Stimulated activated naive B cell treated with anti-CD40 and anti-IgM and Interleukin-4, amounts not matched to agents 10 μg/mL and 1 μg/mL and 100 μg/mL, for 72 hours (primary cell): ENCODE data around the gene PBX3.

Experiments used
- ATAC-seq, 2 donors: fragments of 150-1000 bp; cut with Tn5 transposase; replicated peaks; 2 replicates each; pipeline ENCODE4 v1.10.0; 2021; ENCODE audit warnings: moderate library complexity in 1 of 2
- DNase-seq: peaks from one replicate; pipeline ENCODE4 v3.0.0; 2021
- H3K27ac Mint-ChIP-seq: one replicate; pipeline ENCODE4 v1.8.0; 2022; ENCODE audit warnings: mild to moderate bottlenecking, mixed read lengths
- H3K27me3 Mint-ChIP-seq, 2 donors: one replicate each; pipeline ENCODE4 v1.8.0; 2022; ENCODE audit warnings: mixed read lengths in 2 of 2
- H3K36me3 Mint-ChIP-seq, 2 donors: one replicate each; pipeline ENCODE4 v1.8.0; 2022; ENCODE audit warnings: mixed read lengths in 2 of 2, mild to moderate bottlenecking in 1 of 2
- H3K4me1 Mint-ChIP-seq, 2 donors: one replicate each; pipeline ENCODE4 v1.8.0; 2022; ENCODE audit warnings: mixed read lengths in 2 of 2, mild to moderate bottlenecking in 1 of 2
- H3K4me3 Mint-ChIP-seq, 2 donors: one replicate each; pipeline ENCODE4 v1.8.0; 2022; ENCODE audit warnings: mild to moderate bottlenecking in 2 of 2, mixed read lengths in 2 of 2, moderate library complexity in 1 of 2
- H3K9me3 Mint-ChIP-seq, 2 donors: one replicate each; pipeline ENCODE4 v1.8.0; 2022; ENCODE audit warnings: mixed read lengths in 2 of 2, mild to moderate bottlenecking in 1 of 2

The PBX3 gene

GRCh38 chr9:125831054-125831453, 83.9 kb downstream of the PBX3 start:
- Mint-ChIP-seq H3K4me3 (peak overlapping the region in 1 of 2 donors; percentile 49), H3K27ac (peak overlapping the region; percentile 1), H3K36me3 (peaks cover 5 to 9% of the 10 kb centered on the region in 2 donors), H3K27me3 (no peaks in the 10 kb centered on the region), H3K9me3 (no peaks in the 10 kb centered on the region), H3K4me1 (peaks cover 10 to 14% of the 10 kb centered on the region in 2 donors)
- DNase-seq (no peak), ATAC-seq (no peak)

- no peak overlapping the region for H3K4me3 Mint-ChIP-seq
- H3K27me3 Mint-ChIP-seq, result no peaks in the 10 kb centered on the region
- peaks cover 5 to 12% of the 10 kb centered on the region in 2 donors for H3K36me3 Mint-ChIP-seq
- no peaks in the 10 kb centered on the region for H3K9me3 Mint-ChIP-seq
- peaks cover 12 to 20% of the 10 kb centered on the region in 2 donors for H3K4me1 Mint-ChIP-seq
- no peak for ATAC-seq
- DNase-seq, result no peak
- no peak overlapping the region for H3K27ac Mint-ChIP-seq
These were observed 84.4 kb downstream of the PBX3 start for GRCh38 chr9:125831616-125832015.

- peaks cover 5 to 12% of the 10 kb centered on the region in 2 donors for H3K36me3 Mint-ChIP-seq
- no peak for DNase-seq
- H3K4me3 Mint-ChIP-seq, result no peak overlapping the region
- no peaks in the 10 kb centered on the region for H3K9me3 Mint-ChIP-seq
- no peaks in the 10 kb centered on the region for H3K27me3 Mint-ChIP-seq
- no peak overlapping the region for H3K27ac Mint-ChIP-seq
- H3K4me1 Mint-ChIP-seq, result peaks cover 23 to 46% of the 10 kb centered on the region in 2 donors
- ATAC-seq, result no peak
These were observed 88.5 kb downstream of the PBX3 start for GRCh38 chr9:125835655-125836054.

- DNase-seq, result no peak
- ATAC-seq, result peak; percentile 25 to 34
- Mint-ChIP-seq H3K9me3 (no peaks in the 10 kb centered on the region), H3K27ac (no peak overlapping the region), H3K4me1 (peaks cover 32 to 53% of the 10 kb centered on the region in 2 donors), H3K36me3 (peaks cover 0 to 8% of the 10 kb centered on the region in 2 donors), H3K27me3 (no peaks in the 10 kb centered on the region), H3K4me3 (peak overlapping the region; percentile 3 to 49)
These were observed 92.1 kb downstream of the PBX3 start for GRCh38 chr9:125839317-125839716.

GRCh38 chr9:125841444-125841843, 94.3 kb downstream of the PBX3 start:
- no peaks in the 10 kb centered on the region for H3K9me3 Mint-ChIP-seq
- H3K4me1 Mint-ChIP-seq, result peaks cover 29 to 54% of the 10 kb centered on the region in 2 donors
- peak; percentile 25 to 42 for ATAC-seq
- no peak overlapping the region for H3K4me3 Mint-ChIP-seq
- H3K27me3 Mint-ChIP-seq, result no peaks in the 10 kb centered on the region
- no peak for DNase-seq
- no peak overlapping the region for H3K27ac Mint-ChIP-seq
- H3K36me3 Mint-ChIP-seq, result peaks cover under 1 to 5% of the 10 kb centered on the region in 2 donors

- Mint-ChIP-seq H3K9me3 (no peaks in the 10 kb centered on the region), H3K4me3 (no peak overlapping the region), H3K36me3 (peaks cover 4 to 10% of the 10 kb centered on the region in 2 donors), H3K4me1 (peaks cover 29 to 49% of the 10 kb centered on the region in 2 donors), H3K27ac (no peak overlapping the region), H3K27me3 (no peaks in the 10 kb centered on the region)
- ATAC-seq, result no peak
- DNase-seq, result no peak
These were observed 95.1 kb downstream of the PBX3 start for GRCh38 chr9:125842242-125842641.

- Mint-ChIP-seq H3K27me3 (no peaks in the 10 kb centered on the region), H3K4me3 (no peak overlapping the region), H3K4me1 (peaks cover 24 to 48% of the 10 kb centered on the region in 2 donors), H3K9me3 (no peaks in the 10 kb centered on the region), H3K36me3 (peaks cover 4 to 10% of the 10 kb centered on the region in 2 donors), H3K27ac (peak overlapping the region; percentile 11)
- no peak for ATAC-seq
- DNase-seq, result no peak
These were observed 96.5 kb downstream of the PBX3 start for GRCh38 chr9:125843646-125844045.

- H3K27ac Mint-ChIP-seq, result no peak overlapping the region
- peak; percentile 45 to 60 for ATAC-seq
- H3K36me3 Mint-ChIP-seq, result peaks cover 4 to 10% of the 10 kb centered on the region in 2 donors
- peaks cover 18 to 39% of the 10 kb centered on the region in 2 donors for H3K4me1 Mint-ChIP-seq
- H3K27me3 Mint-ChIP-seq, result no peaks in the 10 kb centered on the region
- no peak for DNase-seq
- no peaks in the 10 kb centered on the region for H3K9me3 Mint-ChIP-seq
- H3K4me3 Mint-ChIP-seq, result no peak overlapping the region
These were observed 97.4 kb downstream of the PBX3 start for GRCh38 chr9:125844611-125845010.

- ATAC-seq (no peak), DNase-seq (no peak)
- H3K4me1 Mint-ChIP-seq, result peaks cover 18 to 38% of the 10 kb centered on the region in 2 donors
- H3K27me3 Mint-ChIP-seq, result no peaks in the 10 kb centered on the region
- H3K27ac Mint-ChIP-seq, result no peak overlapping the region
- no peak overlapping the region for H3K4me3 Mint-ChIP-seq
- peaks cover 4 to 10% of the 10 kb centered on the region in 2 donors for H3K36me3 Mint-ChIP-seq
- no peaks in the 10 kb centered on the region for H3K9me3 Mint-ChIP-seq
These were observed 98.2 kb downstream of the PBX3 start for GRCh38 chr9:125845271-125845808.

GRCh38 chr9:125847735-125848134, 100.6 kb downstream of the PBX3 start:
- DNase-seq (no peak), ATAC-seq (no peak)
- Mint-ChIP-seq H3K4me3 (no peak overlapping the region), H3K27me3 (no peaks in the 10 kb centered on the region), H3K4me1 (peaks cover 3 to 21% of the 10 kb centered on the region in 2 donors), H3K36me3 (peaks cover 4 to 10% of the 10 kb centered on the region in 2 donors), H3K9me3 (no peaks in the 10 kb centered on the region), H3K27ac (no peak overlapping the region)

GRCh38 chr9:125850106-125850632, 103.0 kb downstream of the PBX3 start:
- Mint-ChIP-seq H3K4me1 (peaks cover 0 to 22% of the 10 kb centered on the region in 2 donors), H3K27me3 (no peaks in the 10 kb centered on the region), H3K9me3 (no peaks in the 10 kb centered on the region), H3K36me3 (peaks cover 4 to 6% of the 10 kb centered on the region in 2 donors), H3K4me3 (no peak overlapping the region), H3K27ac (no peak overlapping the region)
- DNase-seq (no peak), ATAC-seq (no peak)

GRCh38 chr9:125850763-125851162, 103.6 kb downstream of the PBX3 start:
- H3K4me3 Mint-ChIP-seq, result no peak overlapping the region
- peaks cover 0 to 22% of the 10 kb centered on the region in 2 donors for H3K4me1 Mint-ChIP-seq
- no peaks in the 10 kb centered on the region for H3K27me3 Mint-ChIP-seq
- DNase-seq (no peak), ATAC-seq (no peak)
- H3K36me3 Mint-ChIP-seq, result peaks cover 4 to 6% of the 10 kb centered on the region in 2 donors
- no peak overlapping the region for H3K27ac Mint-ChIP-seq
- no peaks in the 10 kb centered on the region for H3K9me3 Mint-ChIP-seq

- Mint-ChIP-seq H3K9me3 (no peaks in the 10 kb centered on the region), H3K4me3 (no peak overlapping the region), H3K27ac (no peak overlapping the region), H3K27me3 (no peaks in the 10 kb centered on the region), H3K4me1 (peaks cover 0 to 22% of the 10 kb centered on the region in 2 donors), H3K36me3 (no peaks in the 10 kb centered on the region)
- ATAC-seq (no peak), DNase-seq (no peak)
These were observed 104.8 kb downstream of the PBX3 start for GRCh38 chr9:125851979-125852378.

GRCh38 chr9:125852386-125852785, 105.2 kb downstream of the PBX3 start:
- Mint-ChIP-seq H3K4me3 (no peak overlapping the region), H3K27ac (no peak overlapping the region), H3K36me3 (no peaks in the 10 kb centered on the region), H3K27me3 (no peaks in the 10 kb centered on the region), H3K9me3 (no peaks in the 10 kb centered on the region), H3K4me1 (peaks cover 0 to 22% of the 10 kb centered on the region in 2 donors)
- ATAC-seq (no peak), DNase-seq (no peak)

- H3K36me3 Mint-ChIP-seq, result no peaks in the 10 kb centered on the region
- no peaks in the 10 kb centered on the region for H3K9me3 Mint-ChIP-seq
- ATAC-seq (peak in 1 of 2 donors; percentile 12), DNase-seq (no peak)
- no peaks in the 10 kb centered on the region for H3K27me3 Mint-ChIP-seq
- H3K27ac Mint-ChIP-seq, result no peak overlapping the region
- no peak overlapping the region for H3K4me3 Mint-ChIP-seq
- H3K4me1 Mint-ChIP-seq, result peaks cover 1 to 19% of the 10 kb centered on the region in 2 donors
These were observed 107.5 kb downstream of the PBX3 start for GRCh38 chr9:125854553-125855275.
